HepG2 (cell line): ENCODE measurements around the gene DESI2. TPM values are rescaled to one million over a fixed set of nuclear protein-coding genes. Genes with fewer than 3 reads are reported as not detected.

Experiments
- ATAC-seq: fragments of 200-7000 bp; cut with Tn5 transposase; 3 replicates; pipeline ENCODE4 v1.9.1; 2020; ENCODE audit warnings: mild to moderate bottlenecking, moderate library complexity
- BruUV-seq: library from RNA; stranded (reverse); fragments of 400-500 nt; replicated peaks from 2 replicates; lab custom pipeline; 2021; lab: Mats Ljungman, UMichigan
- CTCF ChIA-PET: fragments of 300-600 bp; formaldehyde crosslinking; extraction: SDS; loops from one replicate; lab custom pipeline; 2021; ENCODE audit warnings: low total read pairs, inconsistent platforms, low intra/inter-chr PET ratio; lab: Yijun Ruan, JAX
- POLR2A ChIA-PET: fragments of 350-600 bp; sonication (Branson Sonifier 250); formaldehyde crosslinking; loops from one replicate; lab custom pipeline; 2020; ENCODE audit warnings: antibody characterized with exemption, inconsistent platforms; lab: Yijun Ruan, JAX
- DNase-seq: peaks from one replicate; pipeline ENCODE4 v3.0.0-alpha.2; 2015; ENCODE audit warnings: low spot score
- FAIRE-seq: peaks from 3 replicates; lab custom pipeline; 2011; peaks lifted over from hg19 to GRCh38; lab: Jason Lieb, UNC
- H2AFZ ChIP-seq: one replicate; pipeline ENCODE4 v1.6.1; 2011; ENCODE audit warnings: low read length, inconsistent platforms
- H3K27ac ChIP-seq: fragments of 300-600 bp; 3 replicates; pipeline ENCODE4 v1.8.0; 2011; ENCODE audit warnings: mixed run types, mild to moderate bottlenecking, mixed read lengths, low read length, inconsistent platforms; ENCODE audit not compliant: insufficient read depth; ENCODE audit errors: extremely low read length
- H3K27me3 ChIP-seq, 2 experiments: fragments of 200-600 bp in 1 of 2; 2 replicates in 1 of 2; 3 replicates in 1 of 2; pipeline versions ENCODE4 v1.6.0 to v1.8.0; 2011; ENCODE audit warnings: low read length in 2 of 2, mild to moderate bottlenecking in 2 of 2, moderate library complexity in 2 of 2, inconsistent platforms in 1 of 2; ENCODE audit not compliant: insufficient read depth in 2 of 2, control insufficient read depth in 1 of 2
- H3K36me3 ChIP-seq, 2 experiments: fragments of 200-600 bp in 1 of 2; replicated peaks in 1 of 2; 2 replicates in 1 of 2; 3 replicates in 1 of 2; pipeline versions ENCODE4 v1.5.1 to v1.8.0; 2011; ENCODE audit warnings: low read length in 2 of 2, inconsistent platforms in 1 of 2; ENCODE audit not compliant: insufficient read depth in 2 of 2, control insufficient read depth in 1 of 2
- H3K4me1 ChIP-seq: 2 replicates; pipeline ENCODE4 v1.5.1; 2012; ENCODE audit warnings: low read length, inconsistent platforms; ENCODE audit not compliant: insufficient read depth
- H3K4me2 ChIP-seq: 2 replicates; pipeline ENCODE4 v1.6.0; 2011; ENCODE audit warnings: low read depth, low read length, inconsistent platforms
- H3K4me3 ChIP-seq, 3 experiments: fragments of 200-600 bp in 1 of 3; sonication (generic), shearing (Covaris generic) in 1 of 3; replicated peaks in 1 of 3; 2 replicates each; pipeline ENCODE4 v1.5.1; 2011 to 2016; ENCODE audit warnings: low read length in 3 of 3, inconsistent platforms in 2 of 3, low read depth in 2 of 3, mild to moderate bottlenecking in 2 of 3, control low read depth in 1 of 3, mixed read lengths in 1 of 3; ENCODE audit not compliant: insufficient read depth in 1 of 3
- H3K79me2 ChIP-seq: one replicate; pipeline ENCODE4 v1.6.1; 2011; ENCODE audit warnings: low read length, inconsistent platforms; ENCODE audit not compliant: insufficient read depth
- H3K9ac ChIP-seq: 2 replicates; pipeline ENCODE4 v1.6.0; 2011; ENCODE audit warnings: mild to moderate bottlenecking, low read depth, low read length, inconsistent platforms; ENCODE audit not compliant: insufficient read depth
- H3K9me3 ChIP-seq: 2 replicates; pipeline ENCODE4 v1.5.1; 2012; ENCODE audit warnings: mild to moderate bottlenecking, low read length
- H4K20me1 ChIP-seq: 2 replicates; pipeline ENCODE4 v1.6.0; 2011; ENCODE audit warnings: inconsistent platforms, mild to moderate bottlenecking, low read length, moderate library complexity; ENCODE audit not compliant: insufficient read depth
- ISL2 ChIP-seq: sonication (generic); formaldehyde crosslinking; IDR thresholded peaks from 2 replicates; pipeline ENCODE4 v1.5.0; 2020; ENCODE audit warnings: missing genetic modification reagents
- JUND ChIP-seq: sonication (generic); formaldehyde crosslinking; IDR thresholded peaks from 2 replicates; pipeline ENCODE4 v1.8.0; 2022; ENCODE audit warnings: mild to moderate bottlenecking, missing genetic modification reagents
- MAFK ChIP-seq, 2 experiments: IDR thresholded peaks in 1 of 2; conservative IDR thresholded peaks in 1 of 2; 2 replicates each; pipeline ENCODE4 v1.6.1; 2011; ENCODE audit warnings: improper control_type of control experiment in 2 of 2, low read length in 2 of 2
- NFYB ChIP-seq: sonication (generic); formaldehyde crosslinking; IDR thresholded peaks from 2 replicates; pipeline ENCODE4 v1.4.0; 2020; ENCODE audit warnings: missing genetic modification reagents
- RAD21 ChIP-seq: fragments of 450-650 bp; formaldehyde crosslinking; IDR thresholded peaks from 2 replicates; pipeline ENCODE4 v1.5.0; 2020; ENCODE audit warnings: mild to moderate bottlenecking
- SOX13 ChIP-seq, 3 experiments: fragments of 450-650 bp in 1 of 3; sonication (generic) in 1 of 3; formaldehyde crosslinking in 1 of 3; IDR thresholded peaks in 2 of 3; conservative IDR thresholded peaks in 1 of 3; 2 replicates each; pipeline versions ENCODE4 v1.5.0 to v1.6.1; 2016 to 2020; ENCODE audit warnings: antibody characterized with exemption in 1 of 3, mild to moderate bottlenecking in 1 of 3, missing compliant biosample characterization in 1 of 3, missing genetic modification reagents in 1 of 3, moderate library complexity in 1 of 3
- ZFYVE20 ChIP-seq: sonication (generic); formaldehyde crosslinking; IDR thresholded peaks from 2 replicates; pipeline ENCODE4 v1.8.0; 2023; ENCODE audit warnings: low read depth, mild to moderate bottlenecking, moderate library complexity, missing genetic modification reagents, borderline replicate concordance
- ZNF24 ChIP-seq: fragments of 450-650 bp; IDR thresholded peaks from 2 replicates; pipeline ENCODE4 v1.6.1; 2017; ENCODE audit warnings: antibody characterized with exemption, mild to moderate bottlenecking
- ZNF260 ChIP-seq: sonication (generic); formaldehyde crosslinking; IDR thresholded peaks from 2 replicates; pipeline ENCODE4 v1.4.0; 2020; ENCODE audit warnings: missing genetic modification reagents, low read depth, mild to moderate bottlenecking, borderline replicate concordance
- ZNF274 ChIP-seq: sonication (generic); formaldehyde crosslinking; IDR thresholded peaks from 2 replicates; pipeline ENCODE4 v1.5.1; 2020; ENCODE audit warnings: mild to moderate bottlenecking, missing genetic modification reagents
- ZNF7 ChIP-seq: IDR thresholded peaks from 2 replicates; pipeline ENCODE4 v1.6.1; 2016; ENCODE audit warnings: missing biosample characterization, missing genetic modification reagents
- ZNF790 ChIP-seq: sonication (generic); formaldehyde crosslinking; IDR thresholded peaks from 2 replicates; pipeline ENCODE4 v1.8.0; 2022; ENCODE audit warnings: missing genetic modification reagents, mild to moderate bottlenecking, borderline replicate concordance
- WGBS: methylation state at CpG from one replicate; pipeline ENCODE4 v1.1.6; 2017; ENCODE audit warnings: low lambda C conversion rate; 5-methylcytosine and 5-hydroxymethylcytosine counted together
- in situ Hi-C: cut with HindIII; loops from 2 replicates; pipeline ENCODE4 v1.10.0; 2017; ENCODE audit warnings: low pct_unique_long_range_greater_than_20kb; ENCODE audit not compliant: extremely low pct_ligation_motif_present
- intact Hi-C: fragments of 100-400 bp; cut with micrococcal nuclease; formaldehyde crosslinking; loops from one replicate; pipeline ENCODE4 v1.10.0; 2022; ENCODE audit not compliant: unreplicated experiment
- polyA plus RNA-seq, 8 experiments: library from polyadenylated mRNA; depleted of rRNA in 3 of 8; stranded (reverse) in 7 of 8; unstranded in 1 of 8; fragments of >200 nt; fragmentation: Illumina TruSeq in 4 of 8; extraction: Trizol in 4 of 8; gene quantifications; 2 replicates each; pipeline versions ENCODE4 v1.2.1 to v1.2.3, GENCODE V29; 2011 to 2016; ENCODE audit warnings: low read depth in 4 of 8, missing spikeins in 1 of 8, mixed read lengths in 1 of 8; ENCODE audit not compliant: insufficient read depth in 1 of 8
- total RNA-seq, 5 experiments: library from RNA; depleted of rRNA; stranded (reverse); fragments of >200 nt; fragmentation: Illumina TruSeq; extraction: Trizol; gene quantifications; 2 replicates each; pipeline ENCODE4 v1.2.3, GENCODE V29; 2016; ENCODE audit warnings: low read depth in 1 of 5

Gene DESI2
- total and polyA plus RNA-seq, 2 of the 13 experiments (the other 11 are each of a cell fraction or from before 2014, with no cell fraction given) = 23.1 to 42.2 TPM

GRCh38 chr1:244615301-244615700 is 37.6 kb upstream of the DESI2 start:
- FAIRE-seq (no peak), DNase-seq (no peak), ATAC-seq (no peak)
- H3K9ac ChIP-seq = no peak overlapping the region
- H2AFZ ChIP-seq = no peak overlapping the region
- H3K4me1 ChIP-seq = no peaks in the 10 kb centered on the region
- no peak overlapping the region for H3K27ac ChIP-seq
- no peak overlapping the region for H3K4me2 ChIP-seq
- in situ Hi-C loops (loop anchor here (25.0 kb wide), 1 partner anchor 422 kb away; no protein-coding TSS in a partner anchor), intact Hi-C loops (no loop called here)
- H3K36me3 ChIP-seq = no peaks in the 10 kb centered on the region
- H3K9me3 ChIP-seq = no peaks in the 10 kb centered on the region
- 44% methylated on average over 6 of the region's 6 CpGs for WGBS
- H3K4me3 ChIP-seq = no peak overlapping the region
- ChIA-PET POLR2A (no interaction called here), CTCF (no interaction called here)
- no peaks in the 10 kb centered on the region for H4K20me1 ChIP-seq
- peaks cover 0 to 9% of the 10 kb centered on the region in 2 experiments; a peak in 1 of 5 replicates for H3K27me3 ChIP-seq
- no peaks in the 10 kb centered on the region for H3K79me2 ChIP-seq
- BruUV-seq = no TSS peak
- no peak for TF ChIP-seq NFYB
- TF ChIP-seq ZNF7 (CRISPR knock-in tag) = no peak
- TF ChIP-seq MAFK (conservative IDR thresholded peaks at IDR 0.05 in 1 of 2, IDR thresholded peaks at IDR 0.05 in 1 of 2; ENCODE audit: low read length in 2 of 2) = peak in 1 of 2 experiments; percentile 1; a peak in 1 of 4 replicates
- no peak for TF ChIP-seq SOX13 (IDR thresholded peaks at IDR 0.05)
- TF ChIP-seq SOX13 (CRISPR knock-in tag; conservative IDR thresholded peaks at IDR 0.05 in 1 of 2, IDR thresholded peaks at IDR 0.05 in 1 of 2) = peak in 1 of 2 experiments; percentile 8; a peak in 1 of 4 replicates

- TF ChIP-seq ZNF790 (no peak), ISL2 (CRISPR knock-in tag) (no peak), ZFYVE20 (CRISPR knock-in tag) (no peak), RAD21 (CRISPR knock-in tag) (no peak), ZNF260 (CRISPR knock-in tag) (no peak), JUND (CRISPR knock-in tag) (no peak), ZNF24 (no peak), ZNF274 (CRISPR knock-in tag) (no peak)
- in situ Hi-C loops (no loop called here), intact Hi-C loops (no loop called here)
- H3K9ac ChIP-seq = no peak overlapping the region
- no peak for DNase-seq
- H3K9me3 ChIP-seq = no peaks in the 10 kb centered on the region
- no peaks in the 10 kb centered on the region for H3K36me3 ChIP-seq
- FAIRE-seq = no peak
- no peaks in the 10 kb centered on the region for H3K4me1 ChIP-seq
- no peak for ATAC-seq
- no peak overlapping the region for H3K27ac ChIP-seq
- ChIA-PET CTCF (no interaction called here), POLR2A (no interaction called here)
- H3K4me2 ChIP-seq = no peak overlapping the region
- no peak overlapping the region for H3K4me3 ChIP-seq
- 58% methylated on average over 4 of the region's 4 CpGs for WGBS
- no TSS peak for BruUV-seq
- no peak overlapping the region for H2AFZ ChIP-seq
- peaks cover 0 to 11% of the 10 kb centered on the region in 2 experiments; a peak in 1 of 5 replicates for H3K27me3 ChIP-seq
- H3K79me2 ChIP-seq = no peaks in the 10 kb centered on the region
- H4K20me1 ChIP-seq = no peaks in the 10 kb centered on the region
Measured at GRCh38 chr1:244626709-244627108, 26.2 kb upstream of the DESI2 start.
